MM.1S (cell line): ENCODE data around the gene PLVAP.

ENCODE experiments used
- DNase-seq: peaks from one replicate; pipeline ENCODE4 v3.0.0-alpha.2; 2015
- H2AFZ ChIP-seq: fragments of 300-600 bp; sonication (generic); 2 replicates; pipeline ENCODE4 v1.6.0; 2016; ENCODE audit warnings: antibody characterized with exemption, low read length
- H3F3A ChIP-seq: fragments of 300-600 bp; sonication (generic); 2 replicates; pipeline ENCODE4 v1.6.1; 2016; ENCODE audit warnings: mild to moderate bottlenecking, antibody characterized with exemption, low read length, moderate library complexity, mixed read lengths; ENCODE audit not compliant: insufficient read depth
- H3K27ac ChIP-seq: fragments of 300-600 bp; sonication (generic); 2 replicates; pipeline ENCODE4 v1.5.1; 2016; ENCODE audit warnings: mild to moderate bottlenecking, low read length
- H3K27me3 ChIP-seq: fragments of 300-600 bp; sonication (generic); replicated peaks from 2 replicates; pipeline ENCODE4 v1.6.0; 2016; ENCODE audit warnings: low read length; ENCODE audit not compliant: insufficient read depth
- H3K36me3 ChIP-seq: fragments of 300-600 bp; sonication (generic); replicated peaks from 2 replicates; pipeline ENCODE4 v1.6.1; 2016; ENCODE audit warnings: mild to moderate bottlenecking, low read length, mixed read lengths; ENCODE audit not compliant: insufficient read depth
- H3K4me1 ChIP-seq: fragments of 300-600 bp; sonication (generic); 2 replicates; pipeline ENCODE4 v1.6.1; 2016; ENCODE audit warnings: low read length, mixed read lengths
- H3K4me2 ChIP-seq: fragments of 300-600 bp; sonication (generic); 2 replicates; pipeline ENCODE4 v1.6.0; 2016; ENCODE audit warnings: low read depth, low read length
- H3K4me3 ChIP-seq: fragments of 300-600 bp; sonication (generic); 2 replicates; pipeline ENCODE4 v1.5.1; 2016; ENCODE audit warnings: low read length, mixed read lengths
- H3K79me2 ChIP-seq: fragments of 300-600 bp; sonication (generic); 2 replicates; pipeline ENCODE4 v1.6.1; 2016; ENCODE audit warnings: mixed run types, low read length, mixed read lengths
- H3K9ac ChIP-seq: fragments of 300-600 bp; sonication (generic); 2 replicates; pipeline ENCODE4 v1.6.1; 2016; ENCODE audit warnings: low read length, mixed read lengths
- H3K9me2 ChIP-seq: fragments of 300-600 bp; sonication (generic); replicated peaks from 2 replicates; pipeline ENCODE4 v1.6.1; 2016; ENCODE audit warnings: mild to moderate bottlenecking, low read length, mixed read lengths; ENCODE audit not compliant: insufficient read depth
- H3K9me3 ChIP-seq: fragments of 300-600 bp; sonication (generic); replicated peaks from 2 replicates; pipeline ENCODE4 v1.6.1; 2016; ENCODE audit warnings: mild to moderate bottlenecking, low read length, mixed read lengths; ENCODE audit not compliant: insufficient read depth
- H4K20me1 ChIP-seq: fragments of 300-600 bp; sonication (generic); 2 replicates; pipeline ENCODE4 v1.6.1; 2016; ENCODE audit warnings: mild to moderate bottlenecking, low read length, moderate library complexity, mixed read lengths; ENCODE audit not compliant: insufficient read depth
- EZH2 ChIP-seq: fragments of 300-600 bp; sonication (generic); optimal IDR thresholded peaks from 2 replicates; pipeline ENCODE3; 2017; ENCODE audit warnings: low read depth, mild to moderate bottlenecking, antibody characterized with exemption, low read length, mixed read lengths
- EZH2phosphoT487 ChIP-seq: fragments of 300-600 bp; sonication (generic); IDR thresholded peaks from 2 replicates; pipeline ENCODE4 v1.6.1; 2018; ENCODE audit warnings: antibody characterized with exemption, low read length
- TF ChIP-seq, protein P1 (sequence below): fragments of 300-600 bp; sonication (generic); IDR thresholded peaks from 2 replicates; pipeline ENCODE4 v1.5.1; 2016; ENCODE audit warnings: antibody characterized with exemption, low read length, mixed read lengths

Gene PLVAP

DNA sequence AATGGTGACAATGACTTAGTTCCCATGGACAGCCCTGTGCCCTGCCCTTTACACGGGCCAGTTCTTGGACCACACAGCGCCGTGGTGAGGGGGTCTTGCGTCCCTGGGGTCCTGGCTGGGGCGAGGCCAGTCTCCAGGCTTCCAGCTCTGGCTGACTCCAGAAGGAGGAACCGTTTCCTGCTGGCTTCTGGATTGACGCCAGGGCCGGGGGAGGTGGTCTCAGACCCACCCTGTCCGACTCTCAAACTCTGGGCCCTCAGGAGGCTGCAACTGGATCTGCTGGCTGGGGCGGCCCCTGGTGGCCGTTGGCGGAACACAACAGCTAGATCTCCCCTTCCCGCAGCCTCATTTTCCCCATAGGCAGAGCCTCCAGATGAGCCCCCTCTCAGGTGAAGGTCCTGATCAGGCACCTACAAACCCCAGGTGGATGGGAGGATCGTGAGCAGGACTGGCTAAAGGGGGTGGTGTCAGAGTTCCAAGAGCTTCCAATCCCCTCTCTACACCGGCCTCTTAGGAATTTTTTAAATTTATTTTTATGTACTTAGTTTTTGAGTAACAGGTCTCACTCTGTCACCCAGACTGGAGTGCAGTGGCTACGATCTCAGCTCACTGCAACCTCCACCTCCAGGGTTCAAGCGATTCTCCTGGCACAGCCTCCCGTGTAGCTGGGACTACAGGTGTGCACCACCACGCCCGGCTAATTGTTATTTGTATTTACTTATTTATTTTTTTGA, 8.9 kb upstream of the PLVAP start:
- Histone ChIP-seq H2AFZ (0 out of 2 replicates have a peak overlapping the region, but pooled peaks have one; percentile 3), H3K9ac (no peak overlapping the region), H3K9me2 (no peaks in the 10 kb centered on the region), H4K20me1 (no peaks in the 10 kb centered on the region), H3K4me3 (no peak overlapping the region), H3K4me1 (peaks cover 7% of the 10 kb centered on the region), H3K79me2 (no peaks in the 10 kb centered on the region), H3K9me3 (no peaks in the 10 kb centered on the region), H3K36me3 (no peaks in the 10 kb centered on the region), H3F3A (0 out of 2 replicates have a peak, but pooled peaks cover 4% of the 10 kb centered on the region), H3K4me2 (no peak overlapping the region), H3K27me3 (peaks cover 17% of the 10 kb centered on the region), H3K27ac (no peak overlapping the region)
- TF ChIP-seq EZH2 (no peak), EZH2phosphoT487 (no peak)
- TF ChIP-seq, protein P1, sequence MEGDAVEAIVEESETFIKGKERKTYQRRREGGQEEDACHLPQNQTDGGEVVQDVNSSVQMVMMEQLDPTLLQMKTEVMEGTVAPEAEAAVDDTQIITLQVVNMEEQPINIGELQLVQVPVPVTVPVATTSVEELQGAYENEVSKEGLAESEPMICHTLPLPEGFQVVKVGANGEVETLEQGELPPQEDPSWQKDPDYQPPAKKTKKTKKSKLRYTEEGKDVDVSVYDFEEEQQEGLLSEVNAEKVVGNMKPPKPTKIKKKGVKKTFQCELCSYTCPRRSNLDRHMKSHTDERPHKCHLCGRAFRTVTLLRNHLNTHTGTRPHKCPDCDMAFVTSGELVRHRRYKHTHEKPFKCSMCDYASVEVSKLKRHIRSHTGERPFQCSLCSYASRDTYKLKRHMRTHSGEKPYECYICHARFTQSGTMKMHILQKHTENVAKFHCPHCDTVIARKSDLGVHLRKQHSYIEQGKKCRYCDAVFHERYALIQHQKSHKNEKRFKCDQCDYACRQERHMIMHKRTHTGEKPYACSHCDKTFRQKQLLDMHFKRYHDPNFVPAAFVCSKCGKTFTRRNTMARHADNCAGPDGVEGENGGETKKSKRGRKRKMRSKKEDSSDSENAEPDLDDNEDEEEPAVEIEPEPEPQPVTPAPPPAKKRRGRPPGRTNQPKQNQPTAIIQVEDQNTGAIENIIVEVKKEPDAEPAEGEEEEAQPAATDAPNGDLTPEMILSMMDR: peak; percentile 91
- peak; percentile 49 for DNase-seq

DNA sequence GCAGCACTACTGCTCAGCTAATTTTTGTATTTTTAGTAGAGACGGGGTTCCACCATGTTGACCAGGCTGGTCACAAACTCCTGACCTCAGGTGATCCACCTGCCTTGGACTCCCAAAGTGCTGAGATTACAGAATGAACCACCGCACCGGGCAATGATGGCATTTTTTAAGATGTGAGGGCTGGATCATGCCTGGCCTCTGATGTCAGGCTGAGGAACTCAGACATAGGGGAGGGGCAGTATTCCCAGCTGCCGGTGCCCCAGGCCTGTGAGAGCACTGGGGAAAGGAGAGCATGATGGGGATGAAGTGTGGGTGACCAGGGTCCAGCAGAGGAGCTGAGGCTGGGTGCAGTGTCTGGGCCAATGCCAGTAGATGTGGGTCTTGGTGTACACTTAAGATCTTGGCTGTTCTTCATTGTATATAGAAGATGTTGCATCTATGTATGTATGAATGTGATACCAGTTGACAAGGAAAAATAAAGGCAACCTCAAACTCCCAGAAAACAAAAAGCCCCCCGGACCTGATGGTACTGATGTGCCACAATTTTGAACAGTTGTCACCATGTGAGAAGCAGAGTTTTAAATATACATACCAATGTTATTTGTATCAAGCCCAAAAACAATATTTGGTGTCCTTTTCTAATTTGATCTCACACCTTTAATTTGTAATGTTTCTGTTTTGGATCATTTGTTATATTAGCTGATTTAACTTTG, 3.4 kb upstream of the PLVAP start:
- no peaks in the 10 kb centered on the region for H3K79me2 ChIP-seq
- H3K9ac ChIP-seq: no peak overlapping the region
- H3K4me3 ChIP-seq: no peak overlapping the region
- no peak overlapping the region for H3K4me2 ChIP-seq
- TF ChIP-seq EZH2phosphoT487 (no peak), EZH2 (no peak)
- TF ChIP-seq, protein P1: no peak
- H3K36me3 ChIP-seq: no peaks in the 10 kb centered on the region
- peaks cover 7% of the 10 kb centered on the region for H3K4me1 ChIP-seq
- no peak overlapping the region for H3K27ac ChIP-seq
- no peaks in the 10 kb centered on the region for H3K9me3 ChIP-seq
- DNase-seq: no peak
- no peak overlapping the region for H2AFZ ChIP-seq
- H3F3A ChIP-seq: no peaks in the 10 kb centered on the region
- H3K9me2 ChIP-seq: no peaks in the 10 kb centered on the region
- H4K20me1 ChIP-seq: no peaks in the 10 kb centered on the region
- no peaks in the 10 kb centered on the region for H3K27me3 ChIP-seq

DNA sequence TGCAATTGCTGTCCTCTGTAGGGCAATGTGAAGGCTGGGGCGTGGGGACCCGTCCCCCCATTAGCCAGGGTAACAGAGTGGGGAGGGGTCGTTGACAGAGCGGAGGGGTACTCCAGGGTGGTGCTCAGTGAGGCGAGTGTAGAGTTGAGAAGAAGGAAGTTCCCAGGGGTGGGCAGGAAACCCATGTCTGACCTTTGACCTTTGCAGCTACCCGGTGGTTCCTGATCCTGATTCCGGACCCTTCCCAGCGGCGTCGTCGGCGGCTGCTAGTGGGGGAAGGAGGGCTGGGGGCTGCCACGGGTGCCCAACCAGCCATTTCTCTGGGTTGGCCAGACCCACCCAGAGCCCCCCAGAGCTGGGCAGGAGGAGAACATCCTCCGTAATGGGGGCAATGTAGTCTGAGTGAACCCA, 2.1 kb upstream of the PLVAP start:
- H3K27me3 ChIP-seq: no peaks in the 10 kb centered on the region
- H3F3A ChIP-seq: 0 out of 2 replicates have a peak, but pooled peaks cover 3% of the 10 kb centered on the region
- H3K4me1 ChIP-seq: peaks cover 18% of the 10 kb centered on the region
- no peak overlapping the region for H3K27ac ChIP-seq
- no peaks in the 10 kb centered on the region for H3K9me3 ChIP-seq
- no peak overlapping the region for H3K9ac ChIP-seq
- no peak overlapping the region for H3K4me3 ChIP-seq
- TF ChIP-seq EZH2 (no peak), EZH2phosphoT487 (no peak)
- TF ChIP-seq, protein P1: no peak
- no peaks in the 10 kb centered on the region for H3K9me2 ChIP-seq
- no peaks in the 10 kb centered on the region for H4K20me1 ChIP-seq
- DNase-seq: no peak
- H3K36me3 ChIP-seq: no peaks in the 10 kb centered on the region
- H2AFZ ChIP-seq: no peak overlapping the region
- H3K4me2 ChIP-seq: no peak overlapping the region
- no peaks in the 10 kb centered on the region for H3K79me2 ChIP-seq
